Thyroid gland (tissue), 4 donors: ENCODE measurements around the gene SLC35F6. TPM values are rescaled to one million over a fixed set of nuclear protein-coding genes. Genes with fewer than 3 reads are reported as not detected.
A peak's percentile ranks its signal among the peaks of the same experiment; 100 is the strongest.

Experiments used
- DNase-seq, 2 donors: peaks; one replicate each; pipeline ENCODE4 v3.0.0-alpha.2; 2019
- H3K27ac ChIP-seq, 3 donors: fragments of 200-600 bp; sonication (generic); 1 replicate in 2 of 3; 2 replicates in 1 of 3; pipeline ENCODE4 v1.5.1; 2016 to 2019; ENCODE audit warnings: mild to moderate bottlenecking in 1 of 3, moderate library complexity in 1 of 3
- H3K27me3 ChIP-seq: fragments of 200-600 bp; sonication (generic); one replicate; pipeline ENCODE4 v1.5.1; 2019
- H3K36me3 ChIP-seq, 2 donors: fragments of 200-600 bp; sonication (generic); one replicate each; pipeline ENCODE4 v1.5.1; 2016 to 2019
- H3K4me1 ChIP-seq, 2 donors: fragments of 200-600 bp; sonication (generic); one replicate each; pipeline ENCODE4 v1.5.1; 2017 to 2019
- H3K4me3 ChIP-seq, 3 donors: fragments of 200-600 bp; sonication (generic); replicated peaks in 1 of 3; 1 replicate in 2 of 3; 2 replicates in 1 of 3; pipeline ENCODE4 v1.5.1; 2016; ENCODE audit warnings: mild to moderate bottlenecking in 1 of 3
- H3K9me3 ChIP-seq: fragments of 200-600 bp; sonication (generic); one replicate; pipeline ENCODE4 v1.5.1; 2017
- POLR2A ChIP-seq, 2 donors: fragments of 450-650 bp; IDR thresholded peaks; one replicate each; pipeline ENCODE4 v1.6.1; 2017; ENCODE audit warnings: antibody characterized with exemption in 2 of 2, mild to moderate bottlenecking in 2 of 2, moderate library complexity in 1 of 2
- WGBS, 2 donors: methylation state at CpG; one replicate each; pipeline ENCODE4 v1.1.5; 2017; 5-methylcytosine and 5-hydroxymethylcytosine counted together
- intact Hi-C: fragments of 100-400 bp; cut with DNase I; formaldehyde crosslinking; loops from one replicate; pipeline ENCODE4 v1.15.1; 2023
- total RNA-seq, 4 donors: library from RNA; depleted of rRNA; stranded (reverse); fragments of >200 nt; gene quantifications; one replicate each; pipeline ENCODE4 v1.2.3, GENCODE V29; 2016
- TF ChIP-seq, protein P1 (sequence below), 6 experiments: fragments of 200-600 bp in 3 of 6; fragments of 450-650 bp in 3 of 6; sonication (generic) in 3 of 6; IDR thresholded peaks; one replicate each; pipeline ENCODE4 v1.5.1; 2016 to 2019; ENCODE audit warnings: antibody characterized with exemption in 6 of 6, mild to moderate bottlenecking in 2 of 6, inconsistent platforms in 1 of 6, moderate library complexity in 1 of 6

The SLC35F6 gene
- total RNA-seq, 4 donors from 2014 or later = 73.1 to 91.2 (median 80.7) TPM

GRCh38 chr2:26726228-26726627, 37.9 kb upstream of the SLC35F6 start:
- intact Hi-C loops = no loop called here
- H3K36me3 ChIP-seq = no peaks in the 10 kb centered on the region
- H3K27ac ChIP-seq = no peak overlapping the region
- peaks cover 31 to 45% of the 10 kb centered on the region in 2 donors for H3K4me1 ChIP-seq
- DNase-seq = no peak
- no peaks in the 10 kb centered on the region for H3K9me3 ChIP-seq
- 39 to 94% methylated on average over 1 of the region's 1 CpG for WGBS, 2 donors
- no peak overlapping the region for H3K4me3 ChIP-seq
- TF ChIP-seq, protein P1, sequence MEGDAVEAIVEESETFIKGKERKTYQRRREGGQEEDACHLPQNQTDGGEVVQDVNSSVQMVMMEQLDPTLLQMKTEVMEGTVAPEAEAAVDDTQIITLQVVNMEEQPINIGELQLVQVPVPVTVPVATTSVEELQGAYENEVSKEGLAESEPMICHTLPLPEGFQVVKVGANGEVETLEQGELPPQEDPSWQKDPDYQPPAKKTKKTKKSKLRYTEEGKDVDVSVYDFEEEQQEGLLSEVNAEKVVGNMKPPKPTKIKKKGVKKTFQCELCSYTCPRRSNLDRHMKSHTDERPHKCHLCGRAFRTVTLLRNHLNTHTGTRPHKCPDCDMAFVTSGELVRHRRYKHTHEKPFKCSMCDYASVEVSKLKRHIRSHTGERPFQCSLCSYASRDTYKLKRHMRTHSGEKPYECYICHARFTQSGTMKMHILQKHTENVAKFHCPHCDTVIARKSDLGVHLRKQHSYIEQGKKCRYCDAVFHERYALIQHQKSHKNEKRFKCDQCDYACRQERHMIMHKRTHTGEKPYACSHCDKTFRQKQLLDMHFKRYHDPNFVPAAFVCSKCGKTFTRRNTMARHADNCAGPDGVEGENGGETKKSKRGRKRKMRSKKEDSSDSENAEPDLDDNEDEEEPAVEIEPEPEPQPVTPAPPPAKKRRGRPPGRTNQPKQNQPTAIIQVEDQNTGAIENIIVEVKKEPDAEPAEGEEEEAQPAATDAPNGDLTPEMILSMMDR (IDR thresholded peaks at IDR 0.05) = no peak
- no peak for TF ChIP-seq POLR2A (IDR thresholded peaks at IDR 0.05)
- H3K27me3 ChIP-seq = no peaks in the 10 kb centered on the region

DNA sequence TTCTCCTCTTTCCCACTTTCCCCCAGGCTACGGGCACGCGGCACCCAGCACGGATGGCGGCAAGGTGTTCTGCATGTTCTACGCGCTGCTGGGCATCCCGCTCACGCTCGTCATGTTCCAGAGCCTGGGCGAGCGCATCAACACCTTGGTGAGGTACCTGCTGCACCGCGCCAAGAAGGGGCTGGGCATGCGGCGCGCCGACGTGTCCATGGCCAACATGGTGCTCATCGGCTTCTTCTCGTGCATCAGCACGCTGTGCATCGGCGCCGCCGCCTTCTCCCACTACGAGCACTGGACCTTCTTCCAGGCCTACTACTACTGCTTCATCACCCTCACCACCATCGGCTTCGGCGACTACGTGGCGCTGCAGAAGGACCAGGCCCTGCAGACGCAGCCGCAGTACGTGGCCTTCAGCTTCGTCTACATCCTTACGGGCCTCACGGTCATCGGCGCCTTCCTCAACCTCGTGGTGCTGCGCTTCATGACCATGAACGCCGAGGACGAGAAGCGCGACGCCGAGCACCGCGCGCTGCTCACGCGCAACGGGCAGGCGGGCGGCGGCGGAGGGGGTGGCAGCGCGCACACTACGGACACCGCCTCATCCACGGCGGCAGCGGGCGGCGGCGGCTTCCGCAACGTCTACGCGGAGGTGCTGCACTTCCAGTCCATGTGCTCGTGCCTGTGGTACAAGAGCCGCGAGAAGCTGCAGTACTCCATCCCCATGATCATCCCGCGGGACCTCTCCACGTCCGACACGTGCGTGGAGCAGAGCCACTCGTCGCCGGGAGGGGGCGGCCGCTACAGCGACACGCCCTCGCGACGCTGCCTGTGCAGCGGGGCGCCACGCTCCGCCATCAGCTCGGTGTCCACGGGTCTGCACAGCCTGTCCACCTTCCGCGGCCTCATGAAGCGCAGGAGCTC, 36.2 kb upstream of the SLC35F6 start:
- intact Hi-C loops = no loop called here
- WGBS, 2 donors = 78 to 85% methylated on average over 75 to 93 of the region's 101 CpGs
- Histone ChIP-seq H3K27ac (no peak overlapping the region), H3K27me3 (no peaks in the 10 kb centered on the region), H3K9me3 (no peaks in the 10 kb centered on the region), H3K4me1 (peaks cover 22 to 30% of the 10 kb centered on the region in 2 donors), H3K36me3 (no peaks in the 10 kb centered on the region), H3K4me3 (no peak overlapping the region)
- TF ChIP-seq, protein P1 (IDR thresholded peaks at IDR 0.05) = no peak
- TF ChIP-seq POLR2A (IDR thresholded peaks at IDR 0.05) = no peak
- peak in 1 of 2 donors; percentile 25 for DNase-seq

GRCh38 chr2:26729311-26729710, 34.8 kb upstream of the SLC35F6 start:
- peaks cover 8 to 16% of the 10 kb centered on the region in 2 donors for H3K4me1 ChIP-seq
- DNase-seq = no peak
- H3K36me3 ChIP-seq = no peaks in the 10 kb centered on the region
- intact Hi-C loops = no loop called here
- no peaks in the 10 kb centered on the region for H3K27me3 ChIP-seq
- no peak overlapping the region for H3K4me3 ChIP-seq
- H3K9me3 ChIP-seq = no peaks in the 10 kb centered on the region
- WGBS, 2 donors = 91% methylated on average over 2 of the region's 2 CpGs
- H3K27ac ChIP-seq = no peak overlapping the region
- TF ChIP-seq, protein P1 (IDR thresholded peaks at IDR 0.05) = no peak
- no peak for TF ChIP-seq POLR2A (IDR thresholded peaks at IDR 0.05)

DNA sequence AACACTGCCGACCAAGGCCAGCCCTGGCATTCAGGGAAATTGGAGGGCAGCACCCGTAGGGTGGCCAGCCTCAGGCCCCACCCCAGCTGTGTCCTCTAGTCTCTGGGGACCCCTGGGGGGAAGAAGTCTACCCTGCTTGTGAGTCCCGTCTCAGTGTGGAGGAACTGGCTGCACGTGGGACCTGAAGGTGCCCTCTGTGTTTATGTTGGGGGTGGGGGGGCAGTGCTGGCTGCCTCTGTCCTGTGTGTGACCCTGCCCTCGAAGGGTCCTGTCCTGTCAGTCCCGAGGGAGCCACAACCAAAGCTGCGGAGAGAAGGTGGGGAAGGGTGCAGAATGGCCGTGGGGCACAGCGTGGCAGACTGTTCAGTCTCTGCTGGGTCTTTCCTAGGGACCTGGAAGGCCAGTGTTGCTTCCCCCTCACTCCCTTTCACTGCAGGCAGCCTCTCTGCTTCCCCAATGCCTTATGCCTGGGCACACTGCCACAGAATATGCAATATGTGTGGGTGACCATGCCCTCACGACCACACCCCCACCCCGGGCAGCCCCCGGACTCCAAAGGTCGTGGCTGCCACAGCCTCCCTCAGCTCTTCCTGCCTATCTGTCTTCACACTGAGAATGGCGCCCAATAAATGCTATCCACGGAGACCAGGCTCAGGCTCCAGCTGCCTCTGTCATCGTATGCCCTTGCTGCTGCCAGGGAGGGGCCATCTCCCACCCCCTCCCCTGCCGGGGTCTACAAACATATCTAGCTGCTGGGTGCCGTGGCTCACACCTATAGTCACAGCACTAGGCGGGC, 33.3 kb upstream of the SLC35F6 start:
- peaks cover under 1 to 4% of the 10 kb centered on the region in 2 donors for H3K4me1 ChIP-seq
- no peaks in the 10 kb centered on the region for H3K36me3 ChIP-seq
- WGBS, 2 donors = 74 to 76% methylated on average over 13 to 17 of the region's 19 CpGs
- TF ChIP-seq, protein P1 (IDR thresholded peaks at IDR 0.05) = no peak
- no peak for TF ChIP-seq POLR2A (IDR thresholded peaks at IDR 0.05)
- no peak overlapping the region for H3K4me3 ChIP-seq
- no peak overlapping the region for H3K27ac ChIP-seq
- intact Hi-C loops = no loop called here
- no peak for DNase-seq
- H3K27me3 ChIP-seq = no peaks in the 10 kb centered on the region
- no peaks in the 10 kb centered on the region for H3K9me3 ChIP-seq
